Activated CD8-positive, alpha-beta memory T cell treated with anti-CD3 and anti-CD28 coated beads for 4 hours (primary cell): ENCODE measurements around the gene PUS7.
A peak's percentile ranks its signal among the peaks of the same experiment; 100 is the strongest.
"Not testable (repeated sequence)": the region's sequence is repeated elsewhere in the genome, so short reads cannot be mapped to it uniquely, and the experiment has no call there.

Experiments used
- DNase-seq, 2 donors: peaks; one replicate each; pipeline ENCODE4 v3.0.0-alpha.2; 2020; ENCODE audit warnings: low read depth in 2 of 2

PUS7 gene

GRCh38 chr7:105444342-105444987 lies 77.6 kb downstream of the PUS7 start:
- no peak for DNase-seq

GRCh38 chr7:105442214-105442613 lies 79.9 kb downstream of the PUS7 start:
- not testable (repeated sequence) for DNase-seq

- DNase-seq: no peak
These were observed 82.7 kb downstream of the PUS7 start for GRCh38 chr7:105439174-105439893.

GRCh38 chr7:105438847-105439173 lies 83.3 kb downstream of the PUS7 start:
- DNase-seq: no peak

GRCh38 chr7:105438254-105438653 lies 83.8 kb downstream of the PUS7 start:
- DNase-seq: no peak

GRCh38 chr7:105437356-105437755 lies 84.7 kb downstream of the PUS7 start:
- not testable (repeated sequence) for DNase-seq

GRCh38 chr7:105429746-105430612 lies 92.1 kb downstream of the PUS7 start:
- peak in 1 of 2 donors; percentile 9 for DNase-seq

- DNase-seq: no peak
These were observed 95.4 kb downstream of the PUS7 start for GRCh38 chr7:105426606-105427146.

- DNase-seq: no peak
These were observed 98.1 kb downstream of the PUS7 start for GRCh38 chr7:105423987-105424386.

- DNase-seq: no peak
These were observed 108.1 kb downstream of the PUS7 start for GRCh38 chr7:105413887-105414437.

- DNase-seq: not testable (repeated sequence)
These were observed 111.3 kb downstream of the PUS7 start for GRCh38 chr7:105410774-105411173.

GRCh38 chr7:105409775-105410174 lies 112.3 kb downstream of the PUS7 start:
- not testable (repeated sequence) for DNase-seq

GRCh38 chr7:105408791-105409410 lies 113.2 kb downstream of the PUS7 start:
- DNase-seq: no peak
